Measurements from ENCODE around the gene FKBP1A.
"Not testable (repeated sequence)": the region's sequence is repeated elsewhere in the genome, so short reads cannot be mapped to it uniquely, and the experiment has no call there.

Gene FKBP1A

DNA sequence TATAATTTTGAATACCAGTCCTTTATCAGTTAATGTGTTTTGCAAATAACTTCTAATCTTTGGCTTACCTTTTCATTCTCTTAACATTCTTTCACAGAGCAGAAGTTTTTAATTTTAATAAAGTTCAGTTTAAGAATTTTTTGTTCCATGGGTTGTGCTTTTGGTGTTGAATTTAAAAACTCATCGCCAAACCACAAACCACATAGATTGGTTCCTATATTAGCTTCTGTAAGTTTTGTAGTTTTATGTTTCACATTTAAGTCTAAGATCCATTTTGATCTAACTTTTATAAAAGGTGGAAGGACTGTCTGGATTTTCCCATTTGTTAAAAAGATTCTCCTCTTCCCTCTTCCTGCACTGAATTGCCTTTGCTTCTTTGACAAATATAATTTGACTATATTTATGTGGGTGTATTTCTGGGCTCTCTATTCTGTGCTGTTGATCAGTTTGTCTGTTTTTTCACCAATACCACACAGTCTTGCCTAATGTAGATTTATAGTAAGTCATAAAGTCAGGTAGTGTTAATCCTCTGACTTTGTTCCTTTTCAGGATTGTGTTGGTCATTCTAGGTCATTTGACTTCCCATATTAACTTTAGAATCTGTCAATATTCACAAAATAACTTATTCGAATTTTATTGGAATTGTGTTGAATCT, 46.4 kb downstream of the FKBP1A start:
- Histone ChIP-seq H3K4me1 (ENCODE audit: control insufficient read depth, low read depth, low read length) (no peaks in the 10 kb centered on the region), H3K27ac (ENCODE audit: low read length) (no peak overlapping the region), H3K9me3 (ENCODE audit: control insufficient read depth, low read depth, low read length) (peaks cover 5% of the 10 kb centered on the region), H3K36me3 (ENCODE audit: control insufficient read depth, low read depth, low read length) (no peaks in the 10 kb centered on the region), H3K9ac (ENCODE audit: low read length) (no peak overlapping the region), H3K27me3 (ENCODE audit: control insufficient read depth, insufficient read depth, low read length) (no peaks in the 10 kb centered on the region), H3K4me3 (ENCODE audit: low read length) (no peak overlapping the region)

GRCh38 chr20:1345756-1346093, 47.1 kb downstream of the FKBP1A start:
- H3K4me1 ChIP-seq (ENCODE audit: control insufficient read depth, low read depth, low read length), result no peaks in the 10 kb centered on the region
- H3K9me3 ChIP-seq (ENCODE audit: control insufficient read depth, low read depth, low read length), result peaks cover 5% of the 10 kb centered on the region
- no peak overlapping the region for H3K9ac ChIP-seq (ENCODE audit: low read length)
- H3K27me3 ChIP-seq (ENCODE audit: control insufficient read depth, insufficient read depth, low read length), result no peaks in the 10 kb centered on the region
- H3K36me3 ChIP-seq (ENCODE audit: control insufficient read depth, low read depth, low read length), result no peaks in the 10 kb centered on the region
- H3K4me3 ChIP-seq (ENCODE audit: low read length), result no peak overlapping the region
- no peak overlapping the region for H3K27ac ChIP-seq (ENCODE audit: low read length)

DNA sequence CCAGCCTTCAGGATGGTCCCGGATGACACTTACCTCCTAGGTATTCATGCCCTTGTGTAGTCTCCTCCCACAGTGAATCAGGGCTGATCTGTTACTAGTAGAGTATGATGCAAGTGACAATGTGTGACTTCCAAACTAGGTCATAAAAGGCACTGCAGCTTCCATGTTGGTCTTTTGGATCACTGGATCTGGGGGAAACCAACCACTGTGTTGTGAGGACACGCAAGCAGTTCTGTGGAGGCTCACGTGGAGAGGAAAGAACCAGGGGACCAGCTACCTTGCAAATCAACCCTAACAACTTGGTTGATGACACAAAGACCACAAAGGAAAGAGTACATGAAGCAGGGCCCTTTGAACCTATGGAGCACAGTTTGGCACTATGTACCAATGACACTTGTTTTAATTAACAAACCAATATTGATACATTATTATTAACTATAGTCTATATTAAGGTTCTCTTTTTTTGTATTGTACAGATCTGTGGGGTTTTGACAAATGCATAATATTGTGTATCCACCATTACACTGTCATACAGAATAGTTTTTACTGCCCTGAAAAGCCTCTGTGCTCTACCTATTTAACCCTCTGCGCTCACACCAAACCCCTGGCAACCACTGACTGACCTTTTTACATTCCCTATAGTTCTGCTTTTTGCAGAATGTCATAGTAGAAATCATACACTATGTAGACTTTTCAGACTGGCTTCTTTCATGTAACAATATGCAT, 47.7 kb downstream of the FKBP1A start:
- Histone ChIP-seq H3K9me3 (ENCODE audit: control insufficient read depth, low read depth, low read length) (peaks cover 5% of the 10 kb centered on the region), H3K27me3 (ENCODE audit: control insufficient read depth, insufficient read depth, low read length) (no peaks in the 10 kb centered on the region), H3K36me3 (ENCODE audit: control insufficient read depth, low read depth, low read length) (no peaks in the 10 kb centered on the region), H3K4me3 (ENCODE audit: low read length) (no peak overlapping the region), H3K4me1 (ENCODE audit: control insufficient read depth, low read depth, low read length) (no peaks in the 10 kb centered on the region), H3K27ac (ENCODE audit: low read length) (no peak overlapping the region), H3K9ac (ENCODE audit: low read length) (no peak overlapping the region)

DNA sequence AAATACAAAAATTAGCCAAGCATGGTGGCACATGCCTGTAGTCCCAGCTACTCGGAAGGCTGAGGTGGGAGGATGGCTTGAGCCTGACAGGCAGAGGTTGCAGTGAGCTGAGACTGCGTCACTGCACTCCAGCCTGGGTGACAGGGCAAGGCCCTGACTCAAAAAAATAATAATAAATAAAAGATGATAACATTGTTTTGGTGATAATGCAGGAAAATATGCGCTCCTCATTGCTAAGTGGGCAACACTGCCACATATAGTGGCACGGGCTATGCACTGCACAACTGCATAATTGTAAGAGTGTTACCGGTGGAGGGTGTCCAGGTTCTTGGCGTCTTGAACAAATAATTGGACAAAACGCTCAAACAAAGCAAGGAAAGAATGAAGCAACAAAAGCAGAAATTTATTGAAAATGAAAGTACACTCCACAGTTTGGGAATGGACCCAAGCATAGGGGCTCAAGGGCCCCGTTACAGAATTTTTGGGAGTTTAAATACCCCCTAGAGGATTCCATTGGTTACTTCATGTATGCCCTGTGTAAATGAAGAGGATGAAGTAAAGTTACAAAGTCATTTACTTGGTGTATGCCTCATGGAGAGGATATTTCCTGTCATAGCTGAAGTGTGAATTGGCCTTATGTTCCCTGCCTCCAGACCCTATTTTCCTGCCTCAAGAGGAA, 49.3 kb downstream of the FKBP1A start:
- H3K36me3 ChIP-seq (ENCODE audit: control insufficient read depth, low read depth, low read length); H3K27me3 ChIP-seq (ENCODE audit: control insufficient read depth, insufficient read depth, low read length); H3K9me3 ChIP-seq (ENCODE audit: control insufficient read depth, low read depth, low read length); H3K4me1 ChIP-seq (ENCODE audit: control insufficient read depth, low read depth, low read length); H3K9ac ChIP-seq (ENCODE audit: low read length); H3K27ac ChIP-seq (ENCODE audit: low read length); H3K4me3 ChIP-seq (ENCODE audit: low read length): not testable (repeated sequence)

- Histone ChIP-seq H3K27ac (ENCODE audit: low read length) (no peak overlapping the region), H3K4me3 (ENCODE audit: low read length) (no peak overlapping the region), H3K4me1 (ENCODE audit: control insufficient read depth, low read depth, low read length) (no peaks in the 10 kb centered on the region), H3K9me3 (ENCODE audit: control insufficient read depth, low read depth, low read length) (no peaks in the 10 kb centered on the region), H3K27me3 (ENCODE audit: control insufficient read depth, insufficient read depth, low read length) (no peaks in the 10 kb centered on the region), H3K36me3 (ENCODE audit: control insufficient read depth, low read depth, low read length) (no peaks in the 10 kb centered on the region), H3K9ac (ENCODE audit: low read length) (no peak overlapping the region)
Observed at GRCh38 chr20:1341561-1342265, 51.1 kb downstream of the FKBP1A start.

- Histone ChIP-seq H3K27me3 (ENCODE audit: control insufficient read depth, insufficient read depth, low read length) (no peaks in the 10 kb centered on the region), H3K4me1 (ENCODE audit: control insufficient read depth, low read depth, low read length) (no peaks in the 10 kb centered on the region), H3K27ac (ENCODE audit: low read length) (no peak overlapping the region), H3K9ac (ENCODE audit: low read length) (no peak overlapping the region), H3K36me3 (ENCODE audit: control insufficient read depth, low read depth, low read length) (no peaks in the 10 kb centered on the region), H3K4me3 (ENCODE audit: low read length) (no peak overlapping the region), H3K9me3 (ENCODE audit: control insufficient read depth, low read depth, low read length) (no peaks in the 10 kb centered on the region)
Observed at GRCh38 chr20:1338801-1339200, 54.1 kb downstream of the FKBP1A start.

DNA sequence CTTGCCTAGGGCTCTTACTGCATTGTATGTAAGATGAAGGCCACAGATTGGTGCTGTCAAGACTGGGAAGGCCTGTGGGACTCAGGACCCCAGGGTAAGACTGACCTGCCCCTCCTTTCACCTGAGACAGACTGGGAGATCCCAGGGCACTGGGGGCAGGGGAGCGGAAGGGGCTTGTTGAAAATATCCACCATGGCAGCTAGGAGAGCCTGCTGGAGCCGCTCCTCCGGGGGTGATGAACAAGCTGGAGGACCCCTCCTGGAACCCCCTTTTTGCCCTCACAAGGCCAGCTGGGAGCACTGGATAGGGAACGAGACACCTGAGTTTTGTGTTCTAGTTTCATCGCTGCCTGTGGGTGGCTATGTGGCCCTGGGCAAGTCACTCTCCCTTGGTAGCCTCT, 54.8 kb downstream of the FKBP1A start:
- Histone ChIP-seq H3K27me3 (ENCODE audit: control insufficient read depth, insufficient read depth, low read length) (no peaks in the 10 kb centered on the region), H3K36me3 (ENCODE audit: control insufficient read depth, low read depth, low read length) (no peaks in the 10 kb centered on the region), H3K9ac (ENCODE audit: low read length) (no peak overlapping the region), H3K9me3 (ENCODE audit: control insufficient read depth, low read depth, low read length) (no peaks in the 10 kb centered on the region), H3K27ac (ENCODE audit: low read length) (no peak overlapping the region), H3K4me1 (ENCODE audit: control insufficient read depth, low read depth, low read length) (no peaks in the 10 kb centered on the region), H3K4me3 (ENCODE audit: low read length) (no peak overlapping the region)

GRCh38 chr20:1337441-1337840, 55.4 kb downstream of the FKBP1A start:
- Histone ChIP-seq H3K4me3 (ENCODE audit: low read length) (no peak overlapping the region), H3K36me3 (ENCODE audit: control insufficient read depth, low read depth, low read length) (no peaks in the 10 kb centered on the region), H3K27ac (ENCODE audit: low read length) (no peak overlapping the region), H3K4me1 (ENCODE audit: control insufficient read depth, low read depth, low read length) (no peaks in the 10 kb centered on the region), H3K9ac (ENCODE audit: low read length) (no peak overlapping the region), H3K9me3 (ENCODE audit: control insufficient read depth, low read depth, low read length) (no peaks in the 10 kb centered on the region), H3K27me3 (ENCODE audit: control insufficient read depth, insufficient read depth, low read length) (no peaks in the 10 kb centered on the region)

- H3K36me3 ChIP-seq (ENCODE audit: control insufficient read depth, low read depth, low read length), result no peaks in the 10 kb centered on the region
- H3K27ac ChIP-seq (ENCODE audit: low read length), result no peak overlapping the region
Observed at GRCh38 chr20:1336699-1337367, 56.0 kb downstream of the FKBP1A start.

GRCh38 chr20:1335961-1336698, 56.7 kb downstream of the FKBP1A start:
- H3K36me3 ChIP-seq (ENCODE audit: control insufficient read depth, low read depth, low read length), result no peaks in the 10 kb centered on the region
- no peaks in the 10 kb centered on the region for H3K27me3 ChIP-seq (ENCODE audit: control insufficient read depth, insufficient read depth, low read length)
- H3K4me3 ChIP-seq (ENCODE audit: low read length), result no peak overlapping the region
- H3K4me1 ChIP-seq (ENCODE audit: control insufficient read depth, low read depth, low read length), result no peaks in the 10 kb centered on the region
- H3K9ac ChIP-seq (ENCODE audit: low read length), result no peak overlapping the region
- no peaks in the 10 kb centered on the region for H3K9me3 ChIP-seq (ENCODE audit: control insufficient read depth, low read depth, low read length)
- no peak overlapping the region for H3K27ac ChIP-seq (ENCODE audit: low read length)

More at GRCh38 chr20:1336699-1337367, 56.0 kb downstream of the FKBP1A start:
- Histone ChIP-seq H3K4me1 (ENCODE audit: control insufficient read depth, low read depth, low read length) (no peaks in the 10 kb centered on the region), H3K9ac (ENCODE audit: low read length) (no peak overlapping the region), H3K27me3 (ENCODE audit: control insufficient read depth, insufficient read depth, low read length) (no peaks in the 10 kb centered on the region), H3K9me3 (ENCODE audit: control insufficient read depth, low read depth, low read length) (no peaks in the 10 kb centered on the region), H3K4me3 (ENCODE audit: low read length) (no peak overlapping the region)

DNA sequence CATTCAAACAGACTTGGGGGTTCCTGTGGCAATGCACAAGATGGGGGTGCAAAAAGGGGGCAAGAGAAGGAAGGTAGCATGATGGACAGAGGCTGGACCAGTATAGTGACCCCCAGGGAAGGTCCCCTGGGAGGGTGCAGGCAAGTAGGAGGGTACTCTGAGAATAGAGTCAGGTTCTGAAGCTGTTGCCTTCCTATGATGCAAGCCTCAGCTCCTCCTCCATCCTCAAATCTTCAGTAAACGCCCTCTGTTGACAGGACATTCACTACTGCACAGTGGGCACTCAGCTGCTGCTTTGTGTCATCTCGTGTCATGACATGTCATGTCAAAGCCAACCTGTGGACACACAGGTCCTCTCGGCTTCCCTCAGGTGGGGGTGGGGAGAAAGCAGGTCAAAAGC, 58.1 kb downstream of the FKBP1A start:
- Histone ChIP-seq H3K9ac (ENCODE audit: low read length) (no peak overlapping the region), H3K4me3 (ENCODE audit: low read length) (no peak overlapping the region), H3K4me1 (ENCODE audit: control insufficient read depth, low read depth, low read length) (no peaks in the 10 kb centered on the region), H3K36me3 (ENCODE audit: control insufficient read depth, low read depth, low read length) (no peaks in the 10 kb centered on the region), H3K27ac (ENCODE audit: low read length) (no peak overlapping the region), H3K9me3 (ENCODE audit: control insufficient read depth, low read depth, low read length) (no peaks in the 10 kb centered on the region), H3K27me3 (ENCODE audit: control insufficient read depth, insufficient read depth, low read length) (no peaks in the 10 kb centered on the region)

All from iPS-18a (cell line).